MM.1S (cell line): ENCODE measurements around the gene FBP2.
"Not testable (repeated sequence)": the region's sequence is repeated elsewhere in the genome, so short reads cannot be mapped to it uniquely, and the experiment has no call there.

Experiments used
- DNase-seq: peaks from one replicate; pipeline ENCODE4 v3.0.0-alpha.2; 2015
- H2AFZ ChIP-seq: fragments of 300-600 bp; sonication (generic); 2 replicates; pipeline ENCODE4 v1.6.0; 2016; ENCODE audit warnings: antibody characterized with exemption, low read length
- H3F3A ChIP-seq: fragments of 300-600 bp; sonication (generic); 2 replicates; pipeline ENCODE4 v1.6.1; 2016; ENCODE audit warnings: mild to moderate bottlenecking, antibody characterized with exemption, low read length, moderate library complexity, mixed read lengths; ENCODE audit not compliant: insufficient read depth
- H3K27ac ChIP-seq: fragments of 300-600 bp; sonication (generic); 2 replicates; pipeline ENCODE4 v1.5.1; 2016; ENCODE audit warnings: mild to moderate bottlenecking, low read length
- H3K27me3 ChIP-seq: fragments of 300-600 bp; sonication (generic); replicated peaks from 2 replicates; pipeline ENCODE4 v1.6.0; 2016; ENCODE audit warnings: low read length; ENCODE audit not compliant: insufficient read depth
- H3K36me3 ChIP-seq: fragments of 300-600 bp; sonication (generic); replicated peaks from 2 replicates; pipeline ENCODE4 v1.6.1; 2016; ENCODE audit warnings: mild to moderate bottlenecking, low read length, mixed read lengths; ENCODE audit not compliant: insufficient read depth
- H3K4me1 ChIP-seq: fragments of 300-600 bp; sonication (generic); 2 replicates; pipeline ENCODE4 v1.6.1; 2016; ENCODE audit warnings: low read length, mixed read lengths
- H3K4me2 ChIP-seq: fragments of 300-600 bp; sonication (generic); 2 replicates; pipeline ENCODE4 v1.6.0; 2016; ENCODE audit warnings: low read depth, low read length
- H3K4me3 ChIP-seq: fragments of 300-600 bp; sonication (generic); 2 replicates; pipeline ENCODE4 v1.5.1; 2016; ENCODE audit warnings: low read length, mixed read lengths
- H3K79me2 ChIP-seq: fragments of 300-600 bp; sonication (generic); 2 replicates; pipeline ENCODE4 v1.6.1; 2016; ENCODE audit warnings: mixed run types, low read length, mixed read lengths
- H3K9ac ChIP-seq: fragments of 300-600 bp; sonication (generic); 2 replicates; pipeline ENCODE4 v1.6.1; 2016; ENCODE audit warnings: low read length, mixed read lengths
- H3K9me2 ChIP-seq: fragments of 300-600 bp; sonication (generic); replicated peaks from 2 replicates; pipeline ENCODE4 v1.6.1; 2016; ENCODE audit warnings: mild to moderate bottlenecking, low read length, mixed read lengths; ENCODE audit not compliant: insufficient read depth
- H3K9me3 ChIP-seq: fragments of 300-600 bp; sonication (generic); replicated peaks from 2 replicates; pipeline ENCODE4 v1.6.1; 2016; ENCODE audit warnings: mild to moderate bottlenecking, low read length, mixed read lengths; ENCODE audit not compliant: insufficient read depth
- H4K20me1 ChIP-seq: fragments of 300-600 bp; sonication (generic); 2 replicates; pipeline ENCODE4 v1.6.1; 2016; ENCODE audit warnings: mild to moderate bottlenecking, low read length, moderate library complexity, mixed read lengths; ENCODE audit not compliant: insufficient read depth
- CTCF ChIP-seq: fragments of 300-600 bp; sonication (generic); IDR thresholded peaks from 2 replicates; pipeline ENCODE4 v1.5.1; 2016; ENCODE audit warnings: antibody characterized with exemption, low read length, mixed read lengths
- EZH2 ChIP-seq: fragments of 300-600 bp; sonication (generic); optimal IDR thresholded peaks from 2 replicates; pipeline ENCODE3; 2017; ENCODE audit warnings: low read depth, mild to moderate bottlenecking, antibody characterized with exemption, low read length, mixed read lengths
- EZH2phosphoT487 ChIP-seq: fragments of 300-600 bp; sonication (generic); IDR thresholded peaks from 2 replicates; pipeline ENCODE4 v1.6.1; 2018; ENCODE audit warnings: antibody characterized with exemption, low read length

The FBP2 gene

GRCh38 chr9:94568972-94569712 is 24.5 kb downstream of the FBP2 start:
- Histone ChIP-seq H3K9me3 (no peaks in the 10 kb centered on the region), H3K9ac (no peak overlapping the region), H3K4me3 (no peak overlapping the region), H3K79me2 (no peaks in the 10 kb centered on the region), H3K27me3 (no peaks in the 10 kb centered on the region), H3K36me3 (no peaks in the 10 kb centered on the region), H3K9me2 (no peaks in the 10 kb centered on the region), H3K4me2 (no peak overlapping the region), H3K4me1 (no peaks in the 10 kb centered on the region), H3K27ac (no peak overlapping the region), H3F3A (no peaks in the 10 kb centered on the region), H2AFZ (no peak overlapping the region), H4K20me1 (no peaks in the 10 kb centered on the region)
- no peak for DNase-seq
- no peak for TF ChIP-seq EZH2

- Histone ChIP-seq H3K9me3 (no peaks in the 10 kb centered on the region), H3K27ac (no peak overlapping the region), H3K4me2 (no peak overlapping the region), H3K27me3 (no peaks in the 10 kb centered on the region), H3K4me3 (no peak overlapping the region), H3K9me2 (no peaks in the 10 kb centered on the region), H3K9ac (no peak overlapping the region), H3K4me1 (no peaks in the 10 kb centered on the region), H4K20me1 (no peaks in the 10 kb centered on the region), H3K79me2 (no peaks in the 10 kb centered on the region), H3K36me3 (no peaks in the 10 kb centered on the region), H3F3A (no peaks in the 10 kb centered on the region), H2AFZ (no peak overlapping the region)
- DNase-seq, result no peak
- no peak for TF ChIP-seq EZH2phosphoT487
- no peak for TF ChIP-seq CTCF
- no peak for TF ChIP-seq EZH2
Observed at GRCh38 chr9:94568250-94568889, 25.3 kb downstream of the FBP2 start.

GRCh38 chr9:94567271-94567670 is 26.4 kb downstream of the FBP2 start:
- TF ChIP-seq CTCF, result no peak
- TF ChIP-seq EZH2phosphoT487, result no peak
- Histone ChIP-seq H2AFZ (no peak overlapping the region), H3K27me3 (no peaks in the 10 kb centered on the region), H3F3A (no peaks in the 10 kb centered on the region), H3K4me3 (no peak overlapping the region), H3K9ac (no peak overlapping the region), H4K20me1 (no peaks in the 10 kb centered on the region), H3K27ac (no peak overlapping the region), H3K79me2 (no peaks in the 10 kb centered on the region), H3K4me2 (no peak overlapping the region), H3K9me3 (no peaks in the 10 kb centered on the region), H3K4me1 (no peaks in the 10 kb centered on the region), H3K9me2 (no peaks in the 10 kb centered on the region), H3K36me3 (no peaks in the 10 kb centered on the region)
- no peak for DNase-seq

- Histone ChIP-seq H4K20me1 (no peaks in the 10 kb centered on the region), H3K27me3 (no peaks in the 10 kb centered on the region), H3K9me2 (no peaks in the 10 kb centered on the region), H3K79me2 (no peaks in the 10 kb centered on the region), H3K4me1 (no peaks in the 10 kb centered on the region), H3K27ac (no peak overlapping the region), H3K4me2 (no peak overlapping the region), H3K9ac (no peak overlapping the region), H3K4me3 (no peak overlapping the region), H3K36me3 (no peaks in the 10 kb centered on the region), H3F3A (no peaks in the 10 kb centered on the region), H3K9me3 (no peaks in the 10 kb centered on the region), H2AFZ (no peak overlapping the region)
- TF ChIP-seq CTCF (no peak), EZH2 (no peak), EZH2phosphoT487 (no peak)
- DNase-seq, result no peak
Observed at GRCh38 chr9:94566550-94566949, 27.1 kb downstream of the FBP2 start.

- H3K36me3 ChIP-seq, H3K9me3 ChIP-seq, H2AFZ ChIP-seq, H3F3A ChIP-seq, H4K20me1 ChIP-seq, H3K27ac ChIP-seq, H3K4me2 ChIP-seq, H3K9ac ChIP-seq, H3K27me3 ChIP-seq, H3K79me2 ChIP-seq, H3K4me1 ChIP-seq, DNase-seq, H3K4me3 ChIP-seq, H3K9me2 ChIP-seq: not testable (repeated sequence)
Observed at GRCh38 chr9:94564279-94564678, 29.3 kb downstream of the FBP2 start.
